Thymus (tissue), 11 donors: ENCODE results near the gene NFKBIE. TPM values are rescaled to one million over a fixed set of nuclear protein-coding genes. Genes with fewer than 3 reads are reported as not detected.

Experiments used
- DNase-seq, 9 donors: peaks; one replicate each; pipeline ENCODE4 v3.0.0-alpha.2; 2013; ENCODE audit warnings: low spot score in 9 of 9, low read depth in 6 of 9, missing footprints in 1 of 9
- H3K27ac ChIP-seq, 2 donors: one replicate each; pipeline ENCODE4 v1.5.1; 2013; ENCODE audit warnings: control low read depth in 1 of 2, low read depth in 1 of 2, low read length in 1 of 2, mild to moderate bottlenecking in 1 of 2, moderate library complexity in 1 of 2
- H3K27me3 ChIP-seq, 2 donors: one replicate each; pipeline ENCODE4 v1.5.1; 2013; ENCODE audit warnings: low read length in 1 of 2; ENCODE audit not compliant: control insufficient read depth in 2 of 2, insufficient read depth in 1 of 2
- H3K36me3 ChIP-seq, 2 donors: one replicate each; pipeline ENCODE4 v1.5.1; 2013; ENCODE audit warnings: low read length in 1 of 2, mild to moderate bottlenecking in 1 of 2, moderate library complexity in 1 of 2; ENCODE audit not compliant: control insufficient read depth in 2 of 2, insufficient read depth in 2 of 2
- H3K4me1 ChIP-seq, 2 donors: one replicate each; pipeline ENCODE4 v1.5.1; 2013; ENCODE audit warnings: low read length in 2 of 2; ENCODE audit not compliant: control insufficient read depth in 2 of 2, insufficient read depth in 2 of 2
- H3K4me3 ChIP-seq, 2 donors: one replicate each; pipeline ENCODE4 v1.5.1; 2013; ENCODE audit warnings: low read length in 2 of 2, control low read depth in 1 of 2, mild to moderate bottlenecking in 1 of 2
- H3K9me3 ChIP-seq, 2 donors: one replicate each; pipeline ENCODE4 v1.5.1; 2013; ENCODE audit warnings: low read length in 1 of 2, mild to moderate bottlenecking in 1 of 2; ENCODE audit not compliant: control insufficient read depth in 2 of 2, insufficient read depth in 1 of 2
- WGBS: extraction: QIAGEN DNeasy Blood & Tissue Kit; methylation state at CpG from one replicate; pipeline ENCODE4 v1.1.7; 2013; 5-methylcytosine and 5-hydroxymethylcytosine counted together
- polyA plus RNA-seq: library from polyadenylated mRNA; stranded (reverse); fragments of 200-250 nt; gene quantifications from one replicate; pipeline ENCODE4 v1.2.3, GENCODE V29; 2013
- total RNA-seq: library from RNA; stranded (reverse); fragments of 120-200 nt; gene quantifications from one replicate; pipeline ENCODE4 v1.2.4, GENCODE V29; 2013
- donor health status: healthy.

Gene NFKBIE
- total and polyA plus RNA-seq, 2 donors, result 16.4 to 21.6 TPM

- DNase-seq, result no peak
- no peaks in the 10 kb centered on the region for H3K9me3 ChIP-seq
- no peak overlapping the region for H3K4me3 ChIP-seq
- H3K27me3 ChIP-seq, result no peaks in the 10 kb centered on the region
- H3K27ac ChIP-seq, result peak overlapping the region in 1 of 2 donors; percentile 4
- H3K4me1 ChIP-seq, result peaks cover 10 to 40% of the 10 kb centered on the region in 2 donors
- WGBS, result 94% methylated on average over 9 of the region's 9 CpGs
- H3K36me3 ChIP-seq, result peaks cover 33 to 54% of the 10 kb centered on the region in 2 donors
Observed at GRCh38 chr6:44258325-44258863, 7.0 kb downstream of the NFKBIE start.

DNA sequence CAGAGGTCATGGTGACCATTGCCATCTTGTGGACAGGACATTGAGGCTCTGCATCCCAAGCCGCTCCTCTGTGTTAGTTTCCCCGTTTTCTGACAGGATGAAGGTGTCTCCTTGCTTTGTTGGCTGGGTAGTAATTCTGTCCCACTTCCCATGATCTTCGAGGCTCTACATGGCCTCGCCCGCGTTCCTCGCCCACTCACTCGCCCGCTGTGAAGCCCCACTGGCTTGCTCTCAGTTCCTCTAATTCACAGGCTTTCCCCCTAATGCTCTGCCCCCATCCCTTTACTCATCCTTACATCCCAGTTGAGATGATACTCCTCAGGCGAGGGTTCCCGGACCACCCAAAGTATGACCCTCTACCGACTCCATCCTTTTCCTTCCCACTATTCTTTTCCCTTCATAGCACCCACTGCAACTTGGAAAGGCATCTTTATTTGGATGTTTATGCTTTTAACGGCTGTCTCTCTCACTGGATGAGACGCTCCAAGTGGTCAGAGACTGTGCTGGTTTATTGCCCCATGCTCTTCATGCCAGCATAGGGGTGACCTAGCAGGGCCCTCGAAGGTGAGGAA lies 7.5 kb downstream of the NFKBIE start:
- Histone ChIP-seq H3K9me3 (no peaks in the 10 kb centered on the region), H3K4me1 (peaks cover 9 to 35% of the 10 kb centered on the region in 2 donors), H3K4me3 (peak overlapping the region in 1 of 2 donors; percentile 77), H3K36me3 (peaks cover 38 to 60% of the 10 kb centered on the region in 2 donors), H3K27ac (peak overlapping the region; percentile 33 to 55), H3K27me3 (no peaks in the 10 kb centered on the region)
- WGBS, result 67% methylated on average over 15 of the region's 15 CpGs
- DNase-seq, result no peak

DNA sequence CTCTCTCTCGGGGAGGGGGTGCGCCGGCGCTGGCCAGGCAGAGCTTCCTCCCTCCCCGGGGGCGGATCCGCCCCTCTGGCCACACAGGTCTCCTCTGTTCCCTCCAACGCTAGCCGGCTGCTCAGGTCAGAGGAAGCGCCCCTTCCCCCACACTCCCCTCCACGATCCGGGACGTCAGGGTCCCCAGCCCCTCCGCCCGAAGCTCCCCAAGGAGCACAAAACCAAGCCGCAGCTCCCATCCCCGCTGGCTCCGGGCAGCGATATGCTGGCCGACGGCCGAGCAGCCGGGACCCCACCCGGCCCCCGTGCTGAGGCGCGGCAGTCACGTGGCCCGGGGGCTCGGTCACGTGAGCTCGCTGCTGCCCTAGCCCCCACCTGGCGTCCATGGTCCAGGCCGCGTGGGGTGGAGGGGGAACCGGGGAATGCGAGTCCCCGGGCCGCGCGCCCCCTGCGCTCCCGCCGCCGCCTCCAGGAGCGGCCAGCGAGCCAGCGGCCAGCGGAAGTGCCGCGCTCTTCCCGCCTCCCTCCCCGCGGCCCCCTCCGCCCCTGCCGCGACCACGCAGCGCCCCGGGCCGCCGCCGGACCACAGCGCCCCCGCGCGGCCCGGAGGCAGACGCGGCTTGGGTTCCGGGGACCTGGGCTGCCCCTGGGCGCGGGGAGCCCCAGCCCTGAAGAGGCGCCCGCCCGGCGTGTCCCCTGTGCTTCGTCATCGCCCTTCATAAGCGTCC lies 8.2 kb downstream of the NFKBIE start, which contains the start of gene SLC35B2:
SLC35B2 (minus strand) TSS at position 504 of the 728 bp plus-strand sequence; CDS start at position 386, 118 bp downstream.
- 1% methylated on average over 80 of the region's 80 CpGs for WGBS
- Histone ChIP-seq H3K36me3 (peaks cover 42 to 64% of the 10 kb centered on the region in 2 donors), H3K4me3 (peak within 1 kb of the TSS; percentile 77 to 78), H3K9me3 (no peaks in the 10 kb centered on the region), H3K4me1 (peaks cover 7 to 30% of the 10 kb centered on the region in 2 donors), H3K27me3 (no peaks in the 10 kb centered on the region), H3K27ac (peak within 1 kb of the TSS; percentile 59 to 87)
- DNase-seq, result peak in 4 of 9 donors; percentile 61 to 85 (median 74)

- H3K4me1 ChIP-seq, result peaks cover 7 to 30% of the 10 kb centered on the region in 2 donors
- WGBS, result 1% methylated on average over 12 of the region's 12 CpGs
Observed at GRCh38 chr6:44256775-44257024, 8.7 kb downstream of the NFKBIE start.

DNA sequence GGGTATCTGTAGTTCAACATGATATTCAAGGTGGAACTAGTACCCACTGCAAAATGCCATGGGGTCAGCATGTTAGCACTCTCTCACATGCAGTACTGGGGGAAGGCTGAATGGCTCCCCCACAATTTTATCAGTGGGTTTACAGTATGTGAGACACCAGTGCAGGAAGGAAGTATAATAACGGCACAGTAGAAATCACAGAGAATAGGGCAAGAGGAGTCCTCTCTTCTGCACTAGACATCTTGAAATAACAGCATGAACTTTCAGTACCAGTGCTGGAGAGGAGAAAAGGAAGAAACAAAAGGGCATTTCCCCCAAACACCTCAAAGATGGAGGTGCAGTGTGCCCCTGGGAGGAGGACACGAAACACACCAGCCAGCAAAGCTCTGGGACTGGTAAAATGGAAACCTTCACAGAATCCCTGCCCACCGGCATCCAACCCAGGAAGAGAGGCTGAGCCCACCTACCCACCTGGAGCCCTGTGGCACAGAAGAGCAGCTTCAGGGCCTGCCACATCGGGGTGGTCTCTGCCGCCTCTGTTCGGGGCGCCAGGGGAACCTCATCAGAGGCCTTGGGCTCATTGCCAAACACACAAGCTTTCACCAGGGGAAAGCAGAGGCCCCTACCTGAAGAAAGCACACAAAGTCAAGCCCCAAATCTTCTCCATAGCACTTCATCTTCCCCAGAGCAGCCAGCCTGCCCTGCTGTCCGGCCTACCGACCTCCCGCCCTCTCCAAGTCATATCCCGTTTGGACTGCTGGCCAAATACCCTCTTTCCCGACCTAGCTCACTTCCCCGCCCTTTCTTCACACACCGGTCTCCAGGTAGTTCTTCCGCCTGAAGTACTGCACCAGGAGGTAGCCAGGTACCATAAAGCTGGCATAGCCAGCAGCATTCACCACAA lies 9.2 kb downstream of the NFKBIE start:
- Histone ChIP-seq H3K4me3 (peak overlapping the region; percentile 77 to 78), H3K36me3 (peaks cover 48 to 72% of the 10 kb centered on the region in 2 donors), H3K4me1 (peaks cover 7 to 30% of the 10 kb centered on the region in 2 donors), H3K27ac (peak overlapping the region; percentile 59 to 87), H3K9me3 (no peaks in the 10 kb centered on the region), H3K27me3 (no peaks in the 10 kb centered on the region)
- 32% methylated on average over 15 of the region's 15 CpGs for WGBS
- DNase-seq, result no peak

More at GRCh38 chr6:44256775-44257024, 8.7 kb downstream of the NFKBIE start:
- no peaks in the 10 kb centered on the region for H3K9me3 ChIP-seq
- H3K27me3 ChIP-seq, result no peaks in the 10 kb centered on the region
- H3K27ac ChIP-seq, result peak overlapping the region; percentile 59 to 87
- DNase-seq, result no peak
- H3K36me3 ChIP-seq, result peaks cover 46 to 67% of the 10 kb centered on the region in 2 donors
- peak overlapping the region; percentile 77 to 78 for H3K4me3 ChIP-seq

- Histone ChIP-seq H3K4me3 (no peak overlapping the region), H3K9me3 (no peaks in the 10 kb centered on the region), H3K4me1 (peaks cover 7 to 30% of the 10 kb centered on the region in 2 donors), H3K27me3 (no peaks in the 10 kb centered on the region), H3K36me3 (peaks cover 56 to 73% of the 10 kb centered on the region in 2 donors), H3K27ac (peak overlapping the region in 1 of 2 donors; percentile 59)
- WGBS, result 93% methylated on average over 16 of the region's 16 CpGs
- DNase-seq, result no peak
Observed at GRCh38 chr6:44255105-44255808, 10.1 kb downstream of the NFKBIE start.

GRCh38 chr6:44254191-44255104 lies 10.9 kb downstream of the NFKBIE start:
- H3K4me1 ChIP-seq, result peaks cover 7 to 30% of the 10 kb centered on the region in 2 donors
- H3K4me3 ChIP-seq, result no peak overlapping the region
- no peaks in the 10 kb centered on the region for H3K27me3 ChIP-seq
- no peak for DNase-seq
- H3K36me3 ChIP-seq, result peaks cover 57 to 73% of the 10 kb centered on the region in 2 donors
- WGBS, result 95% methylated on average over 12 of the region's 12 CpGs
- no peaks in the 10 kb centered on the region for H3K9me3 ChIP-seq
- H3K27ac ChIP-seq, result no peak overlapping the region
